Mucosa of gallbladder (tissue), 1 donor: ENCODE data around the gene PFDN1. TPM values are rescaled to one million over a fixed set of nuclear protein-coding genes. Genes with fewer than 3 reads are reported as not detected.
"Not testable (repeated sequence)": the region's sequence is repeated elsewhere in the genome, so short reads cannot be mapped to it uniquely, and the experiment has no call there.

Experiments used
- DNase-seq: peaks from one replicate; pipeline ENCODE4 v3.0.0-alpha.2; 2020; ENCODE audit warnings: low spot score
- total RNA-seq: library from RNA; stranded (reverse); gene quantifications from one replicate; pipeline ENCODE4 v1.2.1, GENCODE V29; 2021
- donor health status: DM: no; HTN: no; CAD: no.

Gene PFDN1, protein sequence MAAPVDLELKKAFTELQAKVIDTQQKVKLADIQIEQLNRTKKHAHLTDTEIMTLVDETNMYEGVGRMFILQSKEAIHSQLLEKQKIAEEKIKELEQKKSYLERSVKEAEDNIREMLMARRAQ
- total RNA-seq = 41.8 TPM

GRCh38 chr5:140302786-140303639, at the start of gene PFDN1:
TSS of gene PFDN1 (minus strand) at chr5:140303101. CDS start at chr5:140303073, 28 bp downstream.
- DNase-seq = peak; percentile 95

DNA sequence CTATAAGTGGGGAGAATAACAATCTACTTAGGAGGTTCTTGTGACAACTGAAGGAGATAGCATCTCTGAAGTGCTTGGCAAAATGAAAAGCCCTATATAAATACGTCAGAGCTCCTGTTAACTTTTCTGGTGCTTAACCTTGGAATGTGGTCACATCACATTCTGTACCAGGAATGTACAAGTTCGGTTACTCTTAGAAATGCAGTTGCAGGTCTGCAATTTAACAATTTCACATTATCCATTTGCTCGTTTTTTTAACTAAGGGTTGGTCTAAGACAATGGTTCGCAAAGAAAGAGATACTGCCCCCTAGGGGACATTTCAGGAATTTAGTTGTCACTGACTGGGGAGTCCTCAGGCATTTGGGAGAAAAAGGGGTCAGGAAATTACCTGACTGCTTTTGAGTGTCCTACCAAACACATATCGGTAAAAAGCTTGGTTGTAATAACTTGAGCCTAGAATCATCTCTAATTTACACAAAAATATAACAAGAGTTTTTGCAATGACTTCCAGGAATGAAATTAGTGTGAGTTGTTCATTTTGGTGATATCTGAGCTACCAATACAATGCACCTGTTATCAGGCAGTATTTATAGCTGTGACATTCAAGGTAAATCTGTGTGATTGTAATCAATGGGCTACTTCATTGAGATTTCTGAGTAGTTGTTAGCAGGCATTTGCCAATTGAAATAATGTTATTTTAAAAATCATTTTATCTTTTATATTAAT, 48.9 kb upstream of the PFDN1 start:
- DNase-seq = peak; percentile 80

- DNase-seq = peak; percentile 49
Measured at GRCh38 chr5:140349244-140349643, 46.3 kb upstream of the PFDN1 start.

- no peak for DNase-seq
Measured at GRCh38 chr5:140348104-140348503, 45.2 kb upstream of the PFDN1 start.

GRCh38 chr5:140347360-140347759, 44.5 kb upstream of the PFDN1 start:
- DNase-seq = no peak

- DNase-seq = peak; percentile 84
Measured at GRCh38 chr5:140346348-140347221, 43.7 kb upstream of the PFDN1 start, which contains the start of gene HBEGF. TSS of gene HBEGF (minus strand) at chr5:140346603. CDS start at chr5:140346328, 275 bp downstream.

DNA sequence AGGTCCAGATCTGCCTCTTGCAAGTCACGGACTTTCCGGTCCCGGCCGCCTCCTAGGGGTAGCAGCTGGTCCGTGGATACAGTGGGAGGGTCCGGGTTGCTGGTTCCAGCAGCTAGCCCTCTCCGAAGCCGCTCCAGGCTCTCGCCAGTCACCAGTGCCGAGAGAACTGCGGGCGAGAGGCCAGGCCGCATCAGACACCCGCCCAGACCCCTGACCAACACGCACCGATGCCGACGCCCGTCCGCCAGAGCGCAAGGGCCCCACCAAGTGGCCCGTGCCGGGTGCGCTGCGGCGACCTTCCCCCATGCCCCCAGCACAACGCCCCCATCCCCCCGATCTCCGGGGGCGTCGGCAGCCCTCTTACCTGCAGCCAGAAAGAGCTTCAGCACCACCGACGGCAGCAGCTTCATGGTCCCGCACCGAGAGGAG, 43.0 kb upstream of the PFDN1 start:
- peak; percentile 45 for DNase-seq

GRCh38 chr5:140344683-140345423, 42.0 kb upstream of the PFDN1 start:
- peak; percentile 61 for DNase-seq

GRCh38 chr5:140343849-140344248, 40.9 kb upstream of the PFDN1 start:
- DNase-seq = not testable (repeated sequence)

GRCh38 chr5:140342896-140343295, 40.0 kb upstream of the PFDN1 start:
- no peak for DNase-seq

- peak; percentile 42 for DNase-seq
Measured at GRCh38 chr5:140342287-140342686, 39.4 kb upstream of the PFDN1 start.

- peak; percentile 51 for DNase-seq
Measured at GRCh38 chr5:140341591-140341990, 38.7 kb upstream of the PFDN1 start.

GRCh38 chr5:140340605-140341121, 37.8 kb upstream of the PFDN1 start:
- no peak for DNase-seq

DNA sequence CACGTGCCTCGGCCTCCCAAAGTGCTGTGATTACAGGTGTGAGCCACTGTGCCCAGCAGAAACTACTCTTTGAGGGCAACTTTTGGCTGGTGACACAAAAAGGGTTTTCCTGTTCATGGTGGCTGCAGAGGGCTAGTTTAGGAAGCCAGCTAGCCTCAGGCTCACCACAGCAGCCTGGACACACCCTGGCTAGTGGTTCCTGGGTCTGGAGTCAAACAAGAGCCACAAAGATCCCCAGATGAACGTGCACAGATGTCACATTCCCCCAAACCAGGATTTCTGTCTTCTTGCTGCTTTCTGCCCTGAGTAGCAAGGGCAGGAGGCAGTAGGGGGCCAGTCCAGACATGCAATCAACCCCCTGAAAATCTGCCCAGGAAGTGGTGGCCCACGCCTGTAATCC, 36.7 kb upstream of the PFDN1 start:
- DNase-seq = no peak

- no peak for DNase-seq
Measured at GRCh38 chr5:140338908-140339307, 36.0 kb upstream of the PFDN1 start.

- DNase-seq = no peak
Measured at GRCh38 chr5:140338336-140338735, 35.4 kb upstream of the PFDN1 start.

- no peak for DNase-seq
Measured at GRCh38 chr5:140337880-140338279, 35.0 kb upstream of the PFDN1 start.

DNA sequence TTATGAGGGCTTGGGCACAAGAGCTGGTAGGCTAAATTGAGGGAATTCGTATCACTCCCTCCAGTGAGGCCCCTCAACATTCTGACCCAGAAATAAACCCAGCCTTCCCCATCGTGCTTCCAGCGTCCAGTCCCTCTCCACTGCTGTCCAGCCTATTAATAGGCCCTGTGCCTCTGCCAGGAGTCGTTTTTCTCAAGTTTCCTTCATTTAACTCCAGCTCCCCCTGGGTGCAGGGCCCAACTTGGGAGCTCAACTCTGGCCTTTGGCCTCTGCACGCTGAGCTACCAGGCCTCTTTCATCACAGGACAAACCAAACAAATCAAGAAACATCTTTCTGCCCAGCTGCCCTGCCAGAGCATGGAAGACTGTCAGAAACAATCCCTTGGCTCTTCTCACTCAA, 33.5 kb upstream of the PFDN1 start:
- DNase-seq = no peak

GRCh38 chr5:140331638-140332037, 28.7 kb upstream of the PFDN1 start:
- DNase-seq = no peak

GRCh38 chr5:140329739-140330481, 27.0 kb upstream of the PFDN1 start:
- DNase-seq = no peak
